IMR-90 (cell line): Measurements from ENCODE around the gene SLC51A. TPM values are rescaled to one million over a fixed set of nuclear protein-coding genes. Genes with fewer than 3 reads are reported as not detected.

Source experiments
- ATAC-seq: fragments of 200-7000 bp; cut with Tn5 transposase; 2 replicates; pipeline ENCODE4 v1.9.1; 2020; ENCODE audit warnings: low read depth, mild to moderate bottlenecking, moderate library complexity
- BruUV-seq: library from RNA; stranded (reverse); fragments of 400-500 nt; replicated peaks from 2 replicates; lab custom pipeline; 2021; lab: Mats Ljungman, UMichigan
- CTCF ChIA-PET: fragments of 300-600 bp; formaldehyde crosslinking; extraction: SDS; loops from one replicate; lab custom pipeline; 2021; ENCODE audit warnings: antibody characterized with exemption; lab: Yijun Ruan, JAX
- POLR2A ChIA-PET: fragments of 300-600 bp; sonication (Branson Sonifier 250); formaldehyde crosslinking; loops from one replicate; lab custom pipeline; 2022; ENCODE audit warnings: antibody characterized with exemption; ENCODE audit not compliant: unreplicated experiment; lab: Charles Lee
- DNase-seq: peaks from one replicate; pipeline ENCODE4 v3.0.0; 2013
- H2AFZ ChIP-seq: replicated peaks from 2 replicates; pipeline ENCODE3; 2013; ENCODE audit warnings: low read length, mild to moderate bottlenecking; ENCODE audit not compliant: poor library complexity
- H2AK5ac ChIP-seq: 2 replicates; pipeline ENCODE4 v1.6.1; 2013; ENCODE audit warnings: low read depth, low read length, inconsistent platforms
- H2AK9ac ChIP-seq: replicated peaks from 2 replicates; pipeline ENCODE3; 2013; ENCODE audit warnings: mild to moderate bottlenecking, low read depth, low read length, moderate library complexity; ENCODE audit not compliant: poor library complexity
- H2BK120ac ChIP-seq: 2 replicates; pipeline ENCODE4 v1.6.1; 2013; ENCODE audit warnings: low read depth, low read length, inconsistent platforms
- H2BK15ac ChIP-seq: 3 replicates; pipeline ENCODE4 v1.6.1; 2013; ENCODE audit warnings: low read depth, low read length, inconsistent platforms
- H2BK20ac ChIP-seq: 2 replicates; pipeline ENCODE4 v1.6.1; 2013; ENCODE audit warnings: low read depth, mild to moderate bottlenecking, inconsistent platforms, low read length, moderate library complexity
- H2BK5ac ChIP-seq: 2 replicates; pipeline ENCODE4 v1.6.1; 2013; ENCODE audit warnings: mild to moderate bottlenecking, low read depth, low read length, inconsistent platforms; ENCODE audit not compliant: poor library complexity, severe bottlenecking
- H3K14ac ChIP-seq: replicated peaks from 2 replicates; pipeline ENCODE4 v1.6.1; 2013; ENCODE audit warnings: low read depth, low read length, inconsistent platforms
- H3K18ac ChIP-seq: 2 replicates; pipeline ENCODE4 v1.6.1; 2013; ENCODE audit warnings: low read depth, low read length, control low read depth
- H3K23ac ChIP-seq: 2 replicates; pipeline ENCODE4 v1.6.1; 2013; ENCODE audit warnings: low read depth, low read length, inconsistent platforms
- H3K27ac ChIP-seq: 2 replicates; pipeline ENCODE4 v1.5.1; 2013; ENCODE audit warnings: mild to moderate bottlenecking, control low read depth, low read length; ENCODE audit not compliant: insufficient read depth
- H3K27me3 ChIP-seq: 2 replicates; pipeline ENCODE4 v1.6.1; 2013; ENCODE audit warnings: low read length; ENCODE audit not compliant: control insufficient read depth, insufficient read depth
- H3K36me3 ChIP-seq: 2 replicates; pipeline ENCODE4 v1.6.1; 2013; ENCODE audit warnings: low read length, mixed read lengths; ENCODE audit not compliant: control insufficient read depth, insufficient read depth
- H3K4ac ChIP-seq: 2 replicates; pipeline ENCODE4 v1.6.1; 2013; ENCODE audit warnings: low read depth, low read length, inconsistent platforms
- H3K4me1 ChIP-seq: 2 replicates; pipeline ENCODE4 v1.6.1; 2013; ENCODE audit warnings: low read length, mixed read lengths; ENCODE audit not compliant: control insufficient read depth, insufficient read depth
- H3K4me2 ChIP-seq: 2 replicates; pipeline ENCODE4 v1.6.1; 2013; ENCODE audit warnings: low read depth, mild to moderate bottlenecking, control low read depth, low read length, moderate library complexity
- H3K4me3 ChIP-seq: 2 replicates; pipeline ENCODE4 v1.5.1; 2013; ENCODE audit warnings: low read depth, mild to moderate bottlenecking, control low read depth, low read length, moderate library complexity; ENCODE audit not compliant: insufficient read depth
- H3K56ac ChIP-seq: 2 replicates; pipeline ENCODE4 v1.6.1; 2013; ENCODE audit warnings: low read length, inconsistent platforms; ENCODE audit not compliant: insufficient read depth; ENCODE audit errors: extremely low read depth
- H3K79me1 ChIP-seq, 2 experiments: 2 replicates each; pipeline ENCODE4 v1.6.1; 2013; ENCODE audit warnings: low read length in 2 of 2, inconsistent platforms in 1 of 2, low read depth in 1 of 2
- H3K9ac ChIP-seq: 2 replicates; pipeline ENCODE4 v1.6.1; 2013; ENCODE audit warnings: low read depth, low read length, control low read depth
- H3K9me1 ChIP-seq: 2 replicates; pipeline ENCODE4 v1.6.1; 2013; ENCODE audit warnings: low read length, inconsistent platforms; ENCODE audit not compliant: insufficient read depth
- H3K9me3 ChIP-seq: 2 replicates; pipeline ENCODE4 v1.6.1; 2013; ENCODE audit warnings: low read length; ENCODE audit not compliant: control insufficient read depth, insufficient read depth
- H4K20me1 ChIP-seq: 2 replicates; pipeline ENCODE4 v1.6.1; 2013; ENCODE audit warnings: low read length, inconsistent platforms; ENCODE audit not compliant: insufficient read depth
- H4K5ac ChIP-seq: 2 replicates; pipeline ENCODE4 v1.6.1; 2013; ENCODE audit warnings: mild to moderate bottlenecking, low read depth, low read length, control low read depth
- H4K8ac ChIP-seq, 2 experiments: 2 replicates each; pipeline ENCODE4 v1.6.1; 2013; ENCODE audit warnings: low read depth in 2 of 2, low read length in 2 of 2, control low read depth in 1 of 2, inconsistent platforms in 1 of 2
- H4K91ac ChIP-seq: 2 replicates; pipeline ENCODE4 v1.6.1; 2013; ENCODE audit warnings: low read depth, low read length, inconsistent platforms; ENCODE audit not compliant: insufficient read depth
- BHLHE40 ChIP-seq: fragments of 150-350 bp; IDR thresholded peaks from 2 replicates; pipeline ENCODE4 v1.6.1; 2016; ENCODE audit warnings: mild to moderate bottlenecking, low read depth, low read length
- CEBPB ChIP-seq: IDR thresholded peaks from 2 replicates; pipeline ENCODE4 v1.6.1; 2012; ENCODE audit warnings: low read depth, low read length, improper control_type of control experiment
- CHD1 ChIP-seq: IDR thresholded peaks from 2 replicates; pipeline ENCODE4 v1.6.1; 2012; ENCODE audit warnings: low read depth, low read length, improper control_type of control experiment
- CTCF ChIP-seq: conservative IDR thresholded peaks from 2 replicates; pipeline ENCODE4 v1.5.1; 2012; ENCODE audit warnings: mild to moderate bottlenecking, low read depth, low read length, improper control_type of control experiment
- ELK1 ChIP-seq: fragments of 150-350 bp; IDR thresholded peaks from 2 replicates; pipeline ENCODE4 v1.6.1; 2016; ENCODE audit warnings: low read depth, mild to moderate bottlenecking, low read length, moderate library complexity, borderline replicate concordance
- FOS ChIP-seq: fragments of 150-350 bp; IDR thresholded peaks from 2 replicates; pipeline ENCODE4 v1.6.1; 2016; ENCODE audit warnings: low read depth, low read length
- MAFK ChIP-seq: IDR thresholded peaks from 2 replicates; pipeline ENCODE4 v1.6.1; 2012; ENCODE audit warnings: low read depth, low read length, improper control_type of control experiment
- MAZ ChIP-seq: IDR thresholded peaks from 2 replicates; pipeline ENCODE4 v1.6.1; 2012; ENCODE audit warnings: low read depth, mild to moderate bottlenecking, low read length, improper control_type of control experiment, moderate library complexity, borderline replicate concordance
- MXI1 ChIP-seq: IDR thresholded peaks from 2 replicates; pipeline ENCODE4 v1.6.1; 2012; ENCODE audit warnings: low read depth, mild to moderate bottlenecking, low read length, moderate library complexity, borderline replicate concordance
- NFE2L2 ChIP-seq: fragments of 150-350 bp; IDR thresholded peaks from 2 replicates; pipeline ENCODE4 v1.6.1; 2016; ENCODE audit warnings: low read depth, mild to moderate bottlenecking, low read length
- POLR2A ChIP-seq: IDR thresholded peaks from 2 replicates; pipeline ENCODE4 v1.6.1; 2012; ENCODE audit warnings: mild to moderate bottlenecking, low read depth, low read length
- RAD21 ChIP-seq: IDR thresholded peaks from 2 replicates; pipeline ENCODE4 v1.6.1; 2012; ENCODE audit warnings: low read length, improper control_type of control experiment
- RCOR1 ChIP-seq: IDR thresholded peaks from 2 replicates; pipeline ENCODE4 v1.6.1; 2012; ENCODE audit warnings: mild to moderate bottlenecking, low read length, improper control_type of control experiment; ENCODE audit not compliant: insufficient replicate concordance
- RFX5 ChIP-seq: IDR thresholded peaks from 2 replicates; pipeline ENCODE4 v1.8.0; 2012; ENCODE audit warnings: low read depth, mild to moderate bottlenecking, low read length, moderate library complexity
- SMC3 ChIP-seq: fragments of 150-350 bp; IDR thresholded peaks from 2 replicates; pipeline ENCODE4 v1.6.1; 2016; ENCODE audit warnings: low read depth, mild to moderate bottlenecking, antibody characterized with exemption, low read length, moderate library complexity
- USF2 ChIP-seq: fragments of 150-350 bp; IDR thresholded peaks from 2 replicates; pipeline ENCODE4 v1.6.1; 2017; ENCODE audit warnings: mild to moderate bottlenecking, antibody characterized with exemption, low read length, low read depth
- WGBS, 2 experiments: methylation state at CpG; one replicate each; pipeline versions ENCODE4 v1.1.5 to v1.1.7; 2013; ENCODE audit warnings: missing lambda C conversion rate in 2 of 2; ENCODE audit not compliant: insufficient read length in 1 of 2; ENCODE audit errors: extremely low coverage in 2 of 2; 5-methylcytosine and 5-hydroxymethylcytosine counted together
- dilution Hi-C: fragments of 300-500 bp; cut with HindIII; formaldehyde crosslinking; loops from one replicate; pipeline ENCODE4 v1.14.3; 2018; ENCODE audit warnings: low sequenced_read_pairs; ENCODE audit not compliant: unreplicated experiment
- in situ Hi-C: fragments of 300-500 bp; cut with MboI; formaldehyde crosslinking; loops from 3 replicates; pipeline ENCODE4 v1.14.3; 2019; ENCODE audit warnings: low sequenced_read_pairs, inconsistent platforms, mixed read lengths
- intact Hi-C: fragments of 100-400 bp; cut with micrococcal nuclease; formaldehyde crosslinking; loops from 2 replicates; pipeline ENCODE4 v1.10.0; 2022
- polyA plus RNA-seq, 3 experiments: library from polyadenylated mRNA; depleted of rRNA; stranded (reverse); fragments of >200 nt; gene quantifications; 2 replicates each; pipeline ENCODE4 v1.2.3, GENCODE V29; 2012; ENCODE audit warnings: low replicate concordance in 1 of 3
- total RNA-seq: library from RNA; depleted of rRNA; stranded (reverse); fragments of >200 nt; gene quantifications from 2 replicates; pipeline ENCODE4 v1.2.3, GENCODE V29; 2012

The SLC51A gene
- total and polyA plus RNA-seq, 2 of the 4 experiments (the other 2 are of a cell fraction) = not detected

- H4K20me1 ChIP-seq = no peaks in the 10 kb centered on the region
- H4K8ac ChIP-seq = no peak overlapping the region
- dilution Hi-C loops = loop anchor here (25.0 kb wide), 1 partner anchor 113 kb away; no protein-coding TSS in a partner anchor
- 93% methylated on average over 3 of the region's 9 CpGs; no CpG with 5 or more reads in 1 of the 2 experiments for WGBS, 2 experiments
- H3K9me3 ChIP-seq = no peaks in the 10 kb centered on the region
- no peak overlapping the region for H2BK5ac ChIP-seq
- no peak overlapping the region for H3K9ac ChIP-seq
- no peak overlapping the region for H2BK120ac ChIP-seq
- H2BK20ac ChIP-seq = no peak overlapping the region
- BruUV-seq = no TSS peak
- ATAC-seq = no peak
- H3K79me1 ChIP-seq = no peaks in the 10 kb centered on the region
- no peak for DNase-seq
- H3K9me1 ChIP-seq = no peaks in the 10 kb centered on the region
- no peak overlapping the region for H3K56ac ChIP-seq
- no peak overlapping the region for H3K4ac ChIP-seq
- ChIA-PET POLR2A (no interaction called here), CTCF (no interaction called here)
- TF ChIP-seq BHLHE40 (no peak), RCOR1 (no peak), CEBPB (no peak), USF2 (no peak), SMC3 (no peak), RAD21 (no peak), POLR2A (no peak), MAFK (no peak), NFE2L2 (no peak), CHD1 (no peak), CTCF (no peak), ELK1 (no peak), RFX5 (no peak), FOS (no peak), MAZ (no peak), MXI1 (no peak)
- no peak overlapping the region for H3K23ac ChIP-seq
- H4K5ac ChIP-seq = no peak overlapping the region
- intact Hi-C loops = loop anchor here (5.0 kb wide), 1 partner anchor 93 kb away; the partner anchor contains the start of gene TFRC
- no peak overlapping the region for H2AK9ac ChIP-seq
- no peak overlapping the region for H3K27ac ChIP-seq
- H3K27me3 ChIP-seq = peaks cover 3% of the 10 kb centered on the region; the same call in 1 of the 2 replicates
- H2AFZ ChIP-seq = no peak overlapping the region
- no peak overlapping the region for H4K91ac ChIP-seq
- no peak overlapping the region for H3K14ac ChIP-seq
- H3K4me2 ChIP-seq = no peak overlapping the region
- H3K18ac ChIP-seq = no peak overlapping the region
- H3K4me1 ChIP-seq = peaks cover 3% of the 10 kb centered on the region; the same call in 1 of the 2 replicates
- no peaks in the 10 kb centered on the region for H3K36me3 ChIP-seq
- no peak overlapping the region for H2BK15ac ChIP-seq
- in situ Hi-C loops = no loop called here
- no peak overlapping the region for H2AK5ac ChIP-seq
- H3K4me3 ChIP-seq = no peak overlapping the region
Measured at GRCh38 chr3:196175722-196176121, 40.6 kb upstream of the SLC51A start.
